Peyer's patch (tissue), 4 donors: ENCODE data around the gene NACA2.

Source experiments
- POLR2A ChIP-seq, 2 donors: fragments of 450-650 bp; IDR thresholded peaks; one replicate each; pipeline ENCODE4 v1.5.1; 2017; ENCODE audit warnings: antibody characterized with exemption in 2 of 2, mild to moderate bottlenecking in 2 of 2, moderate library complexity in 2 of 2
- TF ChIP-seq, protein P1 (sequence below), 6 experiments: fragments of 450-650 bp in 4 of 6; fragments of 200-600 bp in 2 of 6; sonication (generic) in 1 of 6; IDR thresholded peaks; one replicate each; pipeline ENCODE4 v1.5.1; 2017 to 2019; ENCODE audit warnings: antibody characterized with exemption in 6 of 6, mild to moderate bottlenecking in 3 of 6, moderate library complexity in 1 of 6

DNA sequence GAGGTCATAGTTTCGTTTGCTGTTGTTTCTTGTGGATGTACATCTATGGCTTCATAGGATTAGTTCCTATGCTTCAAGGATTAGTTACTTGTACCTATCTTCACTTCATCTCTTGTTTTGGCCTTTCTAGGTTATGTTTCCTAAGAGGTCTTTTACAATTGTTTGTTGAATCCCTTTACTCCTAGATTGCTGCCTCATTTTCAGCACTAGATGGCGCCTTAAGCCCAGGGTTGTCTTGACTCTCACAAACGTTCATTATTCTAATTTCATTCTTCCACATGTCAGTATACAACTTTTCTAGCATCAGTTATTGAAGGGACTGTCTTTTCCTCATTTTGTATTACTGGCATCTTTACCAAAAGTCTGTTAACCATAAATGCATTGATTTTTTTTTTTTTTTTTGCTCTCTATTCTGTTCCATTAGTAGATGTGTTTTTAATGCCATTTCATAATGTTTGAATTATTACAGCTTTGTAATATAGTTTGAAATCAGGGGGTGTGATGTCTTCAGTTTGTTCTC is 45.0 kb upstream of the NACA2 start:
- TF ChIP-seq POLR2A (IDR thresholded peaks at IDR 0.05): no peak
- TF ChIP-seq, protein P1, sequence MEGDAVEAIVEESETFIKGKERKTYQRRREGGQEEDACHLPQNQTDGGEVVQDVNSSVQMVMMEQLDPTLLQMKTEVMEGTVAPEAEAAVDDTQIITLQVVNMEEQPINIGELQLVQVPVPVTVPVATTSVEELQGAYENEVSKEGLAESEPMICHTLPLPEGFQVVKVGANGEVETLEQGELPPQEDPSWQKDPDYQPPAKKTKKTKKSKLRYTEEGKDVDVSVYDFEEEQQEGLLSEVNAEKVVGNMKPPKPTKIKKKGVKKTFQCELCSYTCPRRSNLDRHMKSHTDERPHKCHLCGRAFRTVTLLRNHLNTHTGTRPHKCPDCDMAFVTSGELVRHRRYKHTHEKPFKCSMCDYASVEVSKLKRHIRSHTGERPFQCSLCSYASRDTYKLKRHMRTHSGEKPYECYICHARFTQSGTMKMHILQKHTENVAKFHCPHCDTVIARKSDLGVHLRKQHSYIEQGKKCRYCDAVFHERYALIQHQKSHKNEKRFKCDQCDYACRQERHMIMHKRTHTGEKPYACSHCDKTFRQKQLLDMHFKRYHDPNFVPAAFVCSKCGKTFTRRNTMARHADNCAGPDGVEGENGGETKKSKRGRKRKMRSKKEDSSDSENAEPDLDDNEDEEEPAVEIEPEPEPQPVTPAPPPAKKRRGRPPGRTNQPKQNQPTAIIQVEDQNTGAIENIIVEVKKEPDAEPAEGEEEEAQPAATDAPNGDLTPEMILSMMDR (IDR thresholded peaks at IDR 0.05): peak in 5 of 6 experiments; percentile 9 to 81 (median 75)
